Esophagus squamous epithelium (tissue), 5 donors: ENCODE results near the gene MT1F. TPM values are rescaled to one million over a fixed set of nuclear protein-coding genes. Genes with fewer than 3 reads are reported as not detected.

ENCODE experiments used
- DNase-seq: peaks from one replicate; lab custom pipeline; 2025; lab: John Stamatoyannopoulos, UW
- H3K27ac ChIP-seq, 4 donors: fragments of 200-600 bp; sonication (generic); one replicate each; pipeline ENCODE4 v1.5.1; 2016 to 2019; ENCODE audit warnings: mild to moderate bottlenecking in 1 of 4
- H3K27me3 ChIP-seq, 4 donors: fragments of 200-600 bp; sonication (generic); 1 replicate in 3 of 4; 2 replicates in 1 of 4; pipeline versions ENCODE4 v1.5.1 to v1.6.0; 2017 to 2021; ENCODE audit warnings: antibody characterized with exemption in 1 of 4
- H3K36me3 ChIP-seq, 3 donors: fragments of 200-600 bp; sonication (generic); one replicate each; pipeline ENCODE4 v1.5.1; 2016 to 2019
- H3K4me1 ChIP-seq, 3 donors: fragments of 200-600 bp; sonication (generic); one replicate each; pipeline ENCODE4 v1.5.1; 2017 to 2019
- H3K4me3 ChIP-seq, 4 donors: fragments of 200-600 bp; sonication (generic); 1 replicate in 3 of 4; 2 replicates in 1 of 4; pipeline ENCODE4 v1.5.1; 2016 to 2019; ENCODE audit warnings: mild to moderate bottlenecking in 2 of 4, moderate library complexity in 1 of 4
- H3K9me3 ChIP-seq, 3 donors: fragments of 200-600 bp; sonication (generic); one replicate each; pipeline ENCODE4 v1.5.1; 2016 to 2019
- POLR2A ChIP-seq, 4 donors: fragments of 450-650 bp; IDR thresholded peaks; one replicate each; pipeline ENCODE4 v1.6.1; 2017; ENCODE audit warnings: antibody characterized with exemption in 4 of 4, mild to moderate bottlenecking in 4 of 4, moderate library complexity in 3 of 4
- WGBS, 2 donors: methylation state at CpG; one replicate each; pipeline ENCODE4 v1.1.5; 2018; 5-methylcytosine and 5-hydroxymethylcytosine counted together
- intact Hi-C: fragments of 100-400 bp; cut with DNase I; formaldehyde crosslinking; loops from one replicate; pipeline ENCODE4 v1.15.0; 2022
- total RNA-seq, 4 donors: library from RNA; depleted of rRNA; stranded (reverse); fragments of >200 nt; gene quantifications; one replicate each; pipeline ENCODE4 v1.1.0, GENCODE V29; 2016
- TF ChIP-seq, protein P1 (sequence below), 6 experiments: fragments of 450-650 bp in 4 of 6; fragments of 200-600 bp in 2 of 6; sonication (generic) in 2 of 6; IDR thresholded peaks; one replicate each; pipeline ENCODE4 v1.5.1; 2016 to 2019; ENCODE audit warnings: antibody characterized with exemption in 6 of 6, mild to moderate bottlenecking in 4 of 6, moderate library complexity in 4 of 6
- donor health status: DM: yes; HTN: yes; CAD: no.

MT1F gene
- total RNA-seq, 4 donors from 2014 or later = 2.8 to 4.2 (median 2.9) TPM; not detected in 1

DNA sequence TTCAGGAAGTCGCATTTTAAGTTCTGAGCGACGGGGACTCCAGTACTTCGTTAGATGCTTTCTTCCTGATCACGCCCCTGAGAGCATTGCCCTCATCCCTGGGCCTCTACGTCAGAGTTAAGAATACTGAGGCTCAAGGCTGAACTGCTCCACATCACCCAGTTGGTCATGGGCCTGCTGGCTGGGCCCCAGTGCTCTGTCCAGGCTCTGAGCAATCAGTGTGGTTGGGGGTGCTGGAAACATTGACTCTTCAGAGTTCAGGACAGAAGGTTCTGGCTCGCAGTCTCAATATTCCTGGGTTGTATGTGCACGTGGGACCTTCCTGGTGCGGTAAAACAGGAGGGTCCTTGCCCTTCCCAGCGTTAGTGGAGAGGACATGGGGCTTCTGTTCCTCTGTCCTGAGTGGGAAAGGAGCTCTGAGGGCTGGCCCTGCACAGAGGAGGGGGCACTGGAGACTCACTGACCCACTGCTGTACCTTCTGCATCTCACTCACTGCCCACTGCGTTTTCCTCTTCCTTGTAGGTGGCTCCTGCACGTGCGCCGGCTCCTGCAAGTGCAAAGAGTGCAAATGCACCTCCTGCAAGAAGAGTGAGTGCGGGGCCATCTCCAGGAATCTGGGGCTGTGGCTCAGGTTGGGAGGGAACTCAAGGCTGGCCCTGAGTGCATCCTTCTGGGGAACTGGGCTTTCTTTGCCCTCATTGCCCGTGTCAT, 31.7 kb upstream of the MT1F start:
- DNase-seq = no peak
- TF ChIP-seq, protein P1, sequence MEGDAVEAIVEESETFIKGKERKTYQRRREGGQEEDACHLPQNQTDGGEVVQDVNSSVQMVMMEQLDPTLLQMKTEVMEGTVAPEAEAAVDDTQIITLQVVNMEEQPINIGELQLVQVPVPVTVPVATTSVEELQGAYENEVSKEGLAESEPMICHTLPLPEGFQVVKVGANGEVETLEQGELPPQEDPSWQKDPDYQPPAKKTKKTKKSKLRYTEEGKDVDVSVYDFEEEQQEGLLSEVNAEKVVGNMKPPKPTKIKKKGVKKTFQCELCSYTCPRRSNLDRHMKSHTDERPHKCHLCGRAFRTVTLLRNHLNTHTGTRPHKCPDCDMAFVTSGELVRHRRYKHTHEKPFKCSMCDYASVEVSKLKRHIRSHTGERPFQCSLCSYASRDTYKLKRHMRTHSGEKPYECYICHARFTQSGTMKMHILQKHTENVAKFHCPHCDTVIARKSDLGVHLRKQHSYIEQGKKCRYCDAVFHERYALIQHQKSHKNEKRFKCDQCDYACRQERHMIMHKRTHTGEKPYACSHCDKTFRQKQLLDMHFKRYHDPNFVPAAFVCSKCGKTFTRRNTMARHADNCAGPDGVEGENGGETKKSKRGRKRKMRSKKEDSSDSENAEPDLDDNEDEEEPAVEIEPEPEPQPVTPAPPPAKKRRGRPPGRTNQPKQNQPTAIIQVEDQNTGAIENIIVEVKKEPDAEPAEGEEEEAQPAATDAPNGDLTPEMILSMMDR (IDR thresholded peaks at IDR 0.05) = no peak
- no peak for TF ChIP-seq POLR2A (IDR thresholded peaks at IDR 0.05)
- intact Hi-C loops = no loop called here

DNA sequence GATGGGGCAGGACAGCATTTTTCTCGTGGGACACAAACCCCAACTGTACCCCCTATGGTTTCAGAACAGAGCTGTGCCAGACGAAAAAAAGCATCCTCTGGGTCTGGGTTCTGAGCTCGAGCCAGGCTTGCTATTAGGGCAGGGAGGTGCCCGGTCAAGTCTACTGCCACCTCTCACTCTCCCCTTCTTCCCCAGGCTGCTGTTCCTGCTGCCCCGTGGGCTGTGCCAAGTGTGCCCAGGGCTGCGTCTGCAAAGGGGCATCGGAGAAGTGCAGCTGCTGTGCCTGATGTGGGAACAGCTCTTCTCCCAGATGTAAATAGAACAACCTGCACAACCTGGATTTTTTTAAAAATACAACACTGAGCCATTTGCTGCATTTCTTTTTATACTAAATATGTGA, 31.1 kb upstream of the MT1F start:
- TF ChIP-seq, protein P1 (IDR thresholded peaks at IDR 0.05) = no peak
- no peak for TF ChIP-seq POLR2A (IDR thresholded peaks at IDR 0.05)
- WGBS, 2 donors = 29 to 33% methylated on average over 1 to 6 of the region's 7 CpGs
- Histone ChIP-seq H3K4me3 (peak overlapping the region; percentile 43 to 81 (median 66)), H3K9me3 (no peaks in the 10 kb centered on the region), H3K27ac (peak overlapping the region; percentile 79 to 96 (median 90)), H3K36me3 (no peaks in the 10 kb centered on the region), H3K4me1 (peaks cover 6 to 36% (median 9%) of the 10 kb centered on the region in 3 donors), H3K27me3 (peaks cover 0 to 15% (median 0%) of the 10 kb centered on the region in 4 donors)
- intact Hi-C loops = no loop called here
- no peak for DNase-seq

More for the DNA sequence above, 31.7 kb upstream of the MT1F start:
- Histone ChIP-seq H3K36me3 (no peaks in the 10 kb centered on the region), H3K9me3 (no peaks in the 10 kb centered on the region), H3K4me1 (peaks cover 6 to 33% (median 9%) of the 10 kb centered on the region in 3 donors), H3K4me3 (peak overlapping the region; percentile 43 to 81 (median 66)), H3K27me3 (peaks cover 0 to 12% (median 0%) of the 10 kb centered on the region in 4 donors), H3K27ac (peak overlapping the region; percentile 79 to 96 (median 90))
- WGBS, 2 donors = 16 to 42% methylated on average over 6 to 8 of the region's 16 CpGs

DNA sequence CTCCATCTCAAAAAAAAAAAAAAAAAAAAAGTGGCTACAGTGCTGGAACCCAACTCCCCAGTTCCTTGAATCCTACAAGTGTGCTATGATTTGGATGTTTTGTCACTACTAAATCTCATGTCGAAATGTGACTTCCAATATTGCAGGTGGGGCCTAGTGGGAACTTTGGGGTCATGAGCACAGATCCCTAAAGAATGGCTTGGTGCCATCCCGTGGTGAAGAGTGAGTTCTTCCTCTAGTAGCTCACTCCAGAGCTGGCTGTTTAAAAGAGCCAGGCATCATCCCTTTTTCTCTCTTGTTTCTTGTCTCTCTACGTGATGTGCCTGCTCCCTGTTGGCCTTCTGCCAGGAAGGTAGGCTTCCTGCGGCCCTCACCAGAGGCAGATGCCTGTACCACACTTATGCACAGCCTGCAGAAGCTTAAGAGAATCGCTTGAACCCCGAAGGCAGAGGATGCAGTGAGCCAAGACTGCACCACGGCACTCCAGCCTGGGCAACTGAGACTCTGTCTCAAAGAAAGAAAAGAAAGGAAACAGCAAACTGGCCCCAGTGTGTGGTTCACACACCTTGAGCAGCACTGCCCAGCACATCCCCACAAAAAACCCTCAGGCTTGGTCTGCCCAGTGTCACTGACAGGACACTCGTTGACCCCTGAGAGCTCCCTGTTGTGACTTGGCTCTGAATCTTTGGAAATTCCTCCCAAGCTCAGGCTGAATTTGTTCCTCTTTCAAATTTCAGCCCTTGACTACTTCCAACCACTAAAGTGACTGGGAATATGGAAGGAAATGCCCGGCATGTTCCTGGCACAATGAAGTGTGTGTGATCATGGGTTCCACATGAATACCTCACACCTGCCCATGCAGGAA, 29.0 kb upstream of the MT1F start:
- Histone ChIP-seq H3K27me3 (peaks cover 0 to 35% (median 0%) of the 10 kb centered on the region in 4 donors), H3K9me3 (no peaks in the 10 kb centered on the region), H3K4me1 (peaks cover 18 to 56% (median 21%) of the 10 kb centered on the region in 3 donors), H3K27ac (peak overlapping the region in 3 of 4 donors; percentile 3 to 45 (median 39)), H3K4me3 (no peak overlapping the region), H3K36me3 (no peaks in the 10 kb centered on the region)
- no peak for DNase-seq
- TF ChIP-seq, protein P1 (IDR thresholded peaks at IDR 0.05) = no peak
- TF ChIP-seq POLR2A (IDR thresholded peaks at IDR 0.05) = no peak
- intact Hi-C loops = no loop called here
- WGBS, 2 donors = 49 to 58% methylated on average over 7 to 8 of the region's 9 CpGs

DNA sequence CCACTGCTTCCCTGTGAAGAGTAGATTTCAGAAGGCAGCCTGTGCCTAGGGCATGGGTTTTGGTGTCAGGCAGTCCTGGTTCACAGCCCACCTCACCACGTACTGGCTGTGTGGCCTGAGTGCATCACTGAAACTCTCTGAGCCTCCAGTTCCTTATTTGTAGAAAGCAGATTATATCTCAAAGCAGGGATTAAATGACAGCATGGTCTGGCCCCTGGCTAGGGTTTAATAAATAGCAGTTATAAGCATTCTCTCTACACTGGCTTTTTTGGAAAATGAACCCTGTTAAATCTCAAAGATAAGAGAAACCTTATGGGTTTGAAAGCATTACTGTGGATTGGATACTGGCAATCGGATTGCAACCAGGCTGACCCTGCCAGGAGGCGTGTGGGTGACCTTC, 28.2 kb upstream of the MT1F start:
- no peaks in the 10 kb centered on the region for H3K9me3 ChIP-seq
- 80 to 82% methylated on average over 3 of the region's 3 CpGs for WGBS, 2 donors
- peaks cover 0 to 43% (median under 1%) of the 10 kb centered on the region in 4 donors for H3K27me3 ChIP-seq
- no peaks in the 10 kb centered on the region for H3K36me3 ChIP-seq
- intact Hi-C loops = no loop called here
- no peak overlapping the region for H3K4me3 ChIP-seq
- no peak for DNase-seq
- H3K27ac ChIP-seq = peak overlapping the region in 2 of 4 donors; percentile 39 to 45
- peaks cover 18 to 60% (median 21%) of the 10 kb centered on the region in 3 donors for H3K4me1 ChIP-seq
- no peak for TF ChIP-seq POLR2A (IDR thresholded peaks at IDR 0.05)
- TF ChIP-seq, protein P1 (IDR thresholded peaks at IDR 0.05) = no peak
